K562 (cell line): ENCODE measurements around the gene CCR9. TPM values are rescaled to one million over a fixed set of nuclear protein-coding genes. Genes with fewer than 3 reads are reported as not detected.
A peak's percentile ranks its signal among the peaks of the same experiment; 100 is the strongest.

Experiments
- BDP1 ChIP-seq: IDR thresholded peaks from 3 replicates; pipeline ENCODE4 v1.6.1; 2011; ENCODE audit not compliant: insufficient read length, insufficient read depth
- CC2D1A ChIP-seq: fragments of 450-650 bp; IDR thresholded peaks from 2 replicates; pipeline ENCODE4 v1.6.1; 2017; ENCODE audit warnings: mild to moderate bottlenecking
- DACH1 ChIP-seq: fragments of 450-650 bp; IDR thresholded peaks from 2 replicates; pipeline ENCODE4 v1.6.1; 2018; ENCODE audit not compliant: partially characterized antibody
- FOXJ2 ChIP-seq: fragments of 200-800 bp; sonication (Bioruptor generic); IDR thresholded peaks from 2 replicates; pipeline ENCODE4 v1.6.1; 2016; ENCODE audit warnings: missing genetic modification characterization, missing compliant biosample characterization
- FOXK2 ChIP-seq, 2 experiments: fragments of 450-650 bp; IDR thresholded peaks in 1 of 2; conservative IDR thresholded peaks in 1 of 2; 2 replicates each; pipeline ENCODE4 v1.6.1; 2016; ENCODE audit warnings: low read depth in 2 of 2, mild to moderate bottlenecking in 1 of 2
- HDAC2 ChIP-seq: fragments of 450-650 bp; IDR thresholded peaks from 2 replicates; pipeline ENCODE4 v1.6.1; 2016; ENCODE audit warnings: mild to moderate bottlenecking
- HIVEP1 ChIP-seq: fragments of 250-450 bp; sonication (Bioruptor Pico); IDR thresholded peaks from 2 replicates; pipeline ENCODE4 v1.4.0; 2020; ENCODE audit warnings: mild to moderate bottlenecking
- HMGN3 ChIP-seq: IDR thresholded peaks from 2 replicates; pipeline ENCODE4 v1.6.1; 2011; ENCODE audit warnings: borderline replicate concordance, low read depth, mild to moderate bottlenecking, mixed read lengths, low read length; ENCODE audit not compliant: insufficient read length; ENCODE audit errors: extremely low read depth
- ID3 ChIP-seq, 2 experiments: fragments of 250-450 bp in 1 of 2; fragments of 450-650 bp in 1 of 2; sonication (Bioruptor Pico) in 1 of 2; IDR thresholded peaks; 2 replicates each; pipeline versions ENCODE4 v1.6.1 to v1.8.0; 2016 to 2021; ENCODE audit warnings: mild to moderate bottlenecking in 2 of 2, moderate library complexity in 2 of 2, missing compliant biosample characterization in 1 of 2, missing genetic modification characterization in 1 of 2
- L3MBTL2 ChIP-seq: fragments of 450-650 bp; IDR thresholded peaks from 2 replicates; pipeline ENCODE4 v1.6.1; 2016; ENCODE audit warnings: mild to moderate bottlenecking, moderate library complexity
- MBD2 ChIP-seq: sonication (generic); IDR thresholded peaks from 2 replicates; pipeline ENCODE4 v1.6.1; 2016; ENCODE audit warnings: low read depth, borderline replicate concordance
- MCM7 ChIP-seq, 2 experiments: fragments of 450-650 bp; IDR thresholded peaks; 2 replicates each; pipeline ENCODE4 v1.6.1; 2016 to 2018
- PCBP2 ChIP-seq: fragments of 200-400 bp; formaldehyde crosslinking; IDR thresholded peaks from 2 replicates; pipeline ENCODE4 v1.6.1; 2018; ENCODE audit warnings: low read length, low read depth, mild to moderate bottlenecking, moderate library complexity; ENCODE audit not compliant: poor library complexity, severe bottlenecking
- PHF20 ChIP-seq: fragments of 450-650 bp; IDR thresholded peaks from 2 replicates; pipeline ENCODE4 v1.6.1; 2018; ENCODE audit not compliant: partially characterized antibody
- RBM15 ChIP-seq: fragments of 200-400 bp; formaldehyde crosslinking; IDR thresholded peaks from 2 replicates; pipeline ENCODE4 v1.6.1; 2018; ENCODE audit warnings: mild to moderate bottlenecking, low read length, moderate library complexity; ENCODE audit not compliant: insufficient read depth
- SNIP1 ChIP-seq: fragments of 450-650 bp; IDR thresholded peaks from 2 replicates; pipeline ENCODE4 v1.7.1; 2017; ENCODE audit warnings: low read depth, mild to moderate bottlenecking
- ZBTB17 ChIP-seq: fragments of 450-650 bp; formaldehyde crosslinking; IDR thresholded peaks from 2 replicates; pipeline ENCODE4 v1.4.0; 2020; ENCODE audit warnings: mild to moderate bottlenecking
- ZNF316 ChIP-seq: fragments of 450-650 bp; IDR thresholded peaks from 2 replicates; pipeline ENCODE4 v1.6.1; 2016
- polyA plus RNA-seq, 8 experiments: library from polyadenylated mRNA; depleted of rRNA in 4 of 8; stranded (reverse) in 5 of 8; unstranded in 3 of 8; fragments of >200 nt; fragmentation: Nextera tagmentation in 2 of 8; fragmentation: Illumina TruSeq in 1 of 8; extraction: Ambion mirVana in 2 of 8; extraction: Trizol in 1 of 8; gene quantifications; 2 replicates each; pipeline versions ENCODE4 v1.2.1 to v1.2.3, GENCODE V29; 2011 to 2014; ENCODE audit warnings: inconsistent platforms in 1 of 8, missing spikeins in 1 of 8
- total RNA-seq, 7 experiments: library from RNA; depleted of rRNA in 6 of 7; stranded (reverse); fragments of >200 nt in 6 of 7; fragmentation: Illumina TruSeq in 2 of 7; extraction: Trizol in 2 of 7; gene quantifications; 2 replicates each; pipeline versions ENCODE4 v1.2.1 to v1.2.3, GENCODE V29; 2011 to 2021; ENCODE audit warnings: low replicate concordance in 1 of 7
- TF ChIP-seq, protein P1 (sequence below): IDR thresholded peaks from 2 replicates; pipeline ENCODE4 v1.6.1; 2011; ENCODE audit not compliant: insufficient read length; ENCODE audit errors: extremely low read depth
- TF ChIP-seq, protein P2 (sequence below): IDR thresholded peaks from 2 replicates; pipeline ENCODE4 v1.6.1; 2016; ENCODE audit warnings: missing genetic modification characterization, missing compliant biosample characterization
- TF ChIP-seq, protein P3 (sequence below): fragments of 250-450 bp; sonication (Bioruptor Pico); IDR thresholded peaks from 2 replicates; pipeline ENCODE4 v1.5.0; 2021
- TF ChIP-seq, protein P4 (sequence below): sonication (generic); formaldehyde crosslinking; IDR thresholded peaks from 2 replicates; pipeline ENCODE4 v1.5.0; 2020; ENCODE audit warnings: missing genetic modification reagents
- TF ChIP-seq, protein P5 (sequence below): fragments of 250-450 bp; sonication (Bioruptor Pico); IDR thresholded peaks from 2 replicates; pipeline ENCODE4 v1.8.0; 2022; ENCODE audit warnings: moderate library complexity, mild to moderate bottlenecking, inconsistent platforms

The CCR9 gene
- total and polyA plus RNA-seq, 9 of the 15 experiments (the other 6 are each of a cell fraction or from before 2014, with no cell fraction given), result not detected

DNA sequence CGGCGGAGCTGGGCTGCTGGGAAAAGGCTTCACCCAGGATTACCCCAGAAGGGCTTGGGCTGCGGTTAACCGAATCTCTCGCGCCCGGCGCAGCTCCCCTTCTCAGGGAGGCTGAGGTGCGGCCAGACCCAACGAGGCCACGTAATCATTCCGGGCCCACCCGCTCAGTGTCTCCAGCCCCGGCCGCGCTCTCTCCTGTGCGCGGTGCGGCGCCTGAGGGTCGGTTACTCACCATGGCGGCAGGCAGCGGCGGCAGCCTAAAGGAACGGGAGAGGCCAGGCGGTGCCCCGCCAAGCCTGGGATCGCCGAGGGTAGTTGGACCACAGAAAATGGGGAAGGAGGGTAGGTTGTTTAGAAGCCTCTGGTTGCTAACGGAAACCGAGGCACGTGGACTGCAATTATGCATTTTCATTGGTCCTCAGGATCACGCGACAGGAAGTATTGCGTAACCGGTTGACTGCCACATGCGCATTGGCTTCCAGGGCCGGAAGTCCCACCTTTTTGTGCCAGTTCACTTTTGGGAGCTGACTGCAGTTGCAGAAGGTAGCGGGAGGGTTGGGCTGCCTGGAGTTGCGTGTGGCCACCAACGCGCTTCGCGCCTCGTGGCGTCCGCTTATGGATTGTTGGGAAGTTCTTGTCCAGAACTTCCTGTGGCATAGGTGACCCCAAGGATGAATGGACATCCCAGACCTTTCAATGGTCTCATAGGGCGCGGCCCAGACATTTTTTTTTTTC lies 44.4 kb upstream of the CCR9 start, which contains the start of gene LZTFL1 (continued):
- TF ChIP-seq BDP1 (no peak), HMGN3 (peak; percentile 67), HDAC2 (peak; percentile 91), SNIP1 (no peak), MBD2 (peak; percentile 78; the same call in 1 of the 2 replicates), ZNF316 (peak; percentile 37; the same call in 1 of the 2 replicates), FOXK2 (conservative IDR thresholded peaks at IDR 0.05 in 1 of 2, IDR thresholded peaks at IDR 0.05 in 1 of 2; ENCODE audit: low read depth in 2 of 2) (peak; percentile 94 to 96), ID3 (CRISPR knock-in tag; IDR thresholded peaks at IDR 0.05) (no peak), ID3 (tag; IDR thresholded peaks at IDR 0.05) (no peak), ZBTB17 (CRISPR knock-in tag) (no peak), FOXJ2 (tag) (peak; percentile 92), PHF20 (peak; percentile 50), L3MBTL2 (peak; percentile 98), PCBP2 (no peak), MCM7 (IDR thresholded peaks at IDR 0.05) (no peak), RBM15 (no peak), CC2D1A (peak; percentile 82), HIVEP1 (CRISPR knock-in tag) (no peak), DACH1 (peak; percentile 92)
- TF ChIP-seq, protein P1, sequence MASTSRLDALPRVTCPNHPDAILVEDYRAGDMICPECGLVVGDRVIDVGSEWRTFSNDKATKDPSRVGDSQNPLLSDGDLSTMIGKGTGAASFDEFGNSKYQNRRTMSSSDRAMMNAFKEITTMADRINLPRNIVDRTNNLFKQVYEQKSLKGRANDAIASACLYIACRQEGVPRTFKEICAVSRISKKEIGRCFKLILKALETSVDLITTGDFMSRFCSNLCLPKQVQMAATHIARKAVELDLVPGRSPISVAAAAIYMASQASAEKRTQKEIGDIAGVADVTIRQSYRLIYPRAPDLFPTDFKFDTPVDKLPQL, result no peak
- TF ChIP-seq, protein P2, sequence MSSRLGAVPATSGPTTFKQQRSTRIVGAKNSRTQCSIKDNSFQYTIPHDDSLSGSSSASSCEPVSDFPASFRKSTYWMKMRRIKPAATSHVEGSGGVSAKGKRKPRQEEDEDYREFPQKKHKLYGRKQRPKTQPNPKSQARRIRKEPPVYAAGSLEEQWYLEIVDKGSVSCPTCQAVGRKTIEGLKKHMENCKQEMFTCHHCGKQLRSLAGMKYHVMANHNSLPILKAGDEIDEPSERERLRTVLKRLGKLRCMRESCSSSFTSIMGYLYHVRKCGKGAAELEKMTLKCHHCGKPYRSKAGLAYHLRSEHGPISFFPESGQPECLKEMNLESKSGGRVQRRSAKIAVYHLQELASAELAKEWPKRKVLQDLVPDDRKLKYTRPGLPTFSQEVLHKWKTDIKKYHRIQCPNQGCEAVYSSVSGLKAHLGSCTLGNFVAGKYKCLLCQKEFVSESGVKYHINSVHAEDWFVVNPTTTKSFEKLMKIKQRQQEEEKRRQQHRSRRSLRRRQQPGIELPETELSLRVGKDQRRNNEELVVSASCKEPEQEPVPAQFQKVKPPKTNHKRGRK (tag), result no peak
- TF ChIP-seq, protein P3, sequence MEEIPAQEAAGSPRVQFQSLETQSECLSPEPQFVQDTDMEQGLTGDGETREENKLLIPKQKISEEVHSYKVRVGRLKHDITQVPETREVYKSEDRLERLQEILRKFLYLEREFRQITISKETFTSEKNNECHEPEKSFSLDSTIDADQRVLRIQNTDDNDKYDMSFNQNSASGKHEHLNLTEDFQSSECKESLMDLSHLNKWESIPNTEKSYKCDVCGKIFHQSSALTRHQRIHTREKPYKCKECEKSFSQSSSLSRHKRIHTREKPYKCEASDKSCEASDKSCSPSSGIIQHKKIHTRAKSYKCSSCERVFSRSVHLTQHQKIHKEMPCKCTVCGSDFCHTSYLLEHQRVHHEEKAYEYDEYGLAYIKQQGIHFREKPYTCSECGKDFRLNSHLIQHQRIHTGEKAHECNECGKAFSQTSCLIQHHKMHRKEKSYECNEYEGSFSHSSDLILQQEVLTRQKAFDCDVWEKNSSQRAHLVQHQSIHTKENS (CRISPR knock-in tag), result no peak
- TF ChIP-seq, protein P4, sequence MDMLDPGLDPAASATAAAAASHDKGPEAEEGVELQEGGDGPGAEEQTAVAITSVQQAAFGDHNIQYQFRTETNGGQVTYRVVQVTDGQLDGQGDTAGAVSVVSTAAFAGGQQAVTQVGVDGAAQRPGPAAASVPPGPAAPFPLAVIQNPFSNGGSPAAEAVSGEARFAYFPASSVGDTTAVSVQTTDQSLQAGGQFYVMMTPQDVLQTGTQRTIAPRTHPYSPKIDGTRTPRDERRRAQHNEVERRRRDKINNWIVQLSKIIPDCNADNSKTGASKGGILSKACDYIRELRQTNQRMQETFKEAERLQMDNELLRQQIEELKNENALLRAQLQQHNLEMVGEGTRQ (CRISPR knock-in tag), result peak; percentile 98
- TF ChIP-seq, protein P5, sequence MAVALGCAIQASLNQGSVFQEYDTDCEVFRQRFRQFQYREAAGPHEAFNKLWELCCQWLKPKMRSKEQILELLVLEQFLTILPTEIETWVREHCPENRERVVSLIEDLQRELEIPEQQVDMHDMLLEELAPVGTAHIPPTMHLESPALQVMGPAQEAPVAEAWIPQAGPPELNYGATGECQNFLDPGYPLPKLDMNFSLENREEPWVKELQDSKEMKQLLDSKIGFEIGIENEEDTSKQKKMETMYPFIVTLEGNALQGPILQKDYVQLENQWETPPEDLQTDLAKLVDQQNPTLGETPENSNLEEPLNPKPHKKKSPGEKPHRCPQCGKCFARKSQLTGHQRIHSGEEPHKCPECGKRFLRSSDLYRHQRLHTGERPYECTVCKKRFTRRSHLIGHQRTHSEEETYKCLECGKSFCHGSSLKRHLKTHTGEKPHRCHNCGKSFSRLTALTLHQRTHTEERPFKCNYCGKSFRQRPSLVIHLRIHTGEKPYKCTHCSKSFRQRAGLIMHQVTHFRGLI, result no peak
